Activated T-helper 9 cell treated with anti-CD3 and anti-CD28 coated beads, Interleukin-2, amount 50 U/mL, for 16 hours (primary cell): ENCODE data around the gene SLC32A1.

Experiments used
- DNase-seq: peaks from one replicate; pipeline ENCODE4 v3.0.0-alpha.2; 2020; ENCODE audit warnings: low read depth

SLC32A1 gene, protein sequence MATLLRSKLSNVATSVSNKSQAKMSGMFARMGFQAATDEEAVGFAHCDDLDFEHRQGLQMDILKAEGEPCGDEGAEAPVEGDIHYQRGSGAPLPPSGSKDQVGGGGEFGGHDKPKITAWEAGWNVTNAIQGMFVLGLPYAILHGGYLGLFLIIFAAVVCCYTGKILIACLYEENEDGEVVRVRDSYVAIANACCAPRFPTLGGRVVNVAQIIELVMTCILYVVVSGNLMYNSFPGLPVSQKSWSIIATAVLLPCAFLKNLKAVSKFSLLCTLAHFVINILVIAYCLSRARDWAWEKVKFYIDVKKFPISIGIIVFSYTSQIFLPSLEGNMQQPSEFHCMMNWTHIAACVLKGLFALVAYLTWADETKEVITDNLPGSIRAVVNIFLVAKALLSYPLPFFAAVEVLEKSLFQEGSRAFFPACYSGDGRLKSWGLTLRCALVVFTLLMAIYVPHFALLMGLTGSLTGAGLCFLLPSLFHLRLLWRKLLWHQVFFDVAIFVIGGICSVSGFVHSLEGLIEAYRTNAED

DNA sequence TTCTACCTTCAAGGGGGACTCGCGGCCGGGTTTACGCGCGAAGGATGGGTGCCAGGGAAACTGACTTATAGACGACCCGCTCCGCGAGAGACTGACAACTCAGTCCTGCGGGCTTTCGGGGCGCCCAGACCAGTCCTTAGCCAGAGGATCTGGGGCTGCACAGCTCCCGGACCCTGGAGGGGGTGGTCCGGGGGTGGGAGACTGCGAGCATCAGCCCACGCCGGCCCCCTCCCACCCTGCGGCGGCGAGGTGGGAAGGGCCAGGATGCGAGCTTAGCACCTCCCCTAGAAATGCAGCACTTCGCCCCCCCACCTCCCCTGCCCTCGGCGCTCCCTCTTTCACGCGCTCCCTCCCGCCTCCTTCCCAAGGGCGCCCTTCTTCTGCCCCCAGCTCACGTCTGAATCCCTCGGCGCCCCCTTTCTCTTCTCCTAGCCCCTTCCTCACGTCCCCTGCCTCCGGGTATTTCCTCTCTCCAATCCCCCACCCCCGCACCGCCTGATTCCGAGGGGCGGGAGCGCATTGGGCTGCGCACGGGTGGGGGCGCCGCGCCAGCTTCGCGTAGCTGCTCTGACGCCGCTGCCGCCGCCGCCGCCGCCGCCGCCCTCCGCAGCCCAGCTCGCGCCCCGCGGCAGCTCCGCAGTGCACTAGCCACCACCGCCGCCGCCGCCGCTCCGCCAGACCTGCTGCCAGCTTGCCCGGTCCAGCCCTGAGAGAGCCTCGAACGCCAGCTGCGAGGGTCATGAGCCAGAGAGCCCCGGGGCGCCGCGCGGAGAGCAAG is at the start of gene SLC32A1:
Gene SLC32A1 (plus strand): TSS at position 639 of the 778 bp plus-strand sequence. CDS start 239 bp downstream, outside the sequence.
- DNase-seq = no peak

DNA sequence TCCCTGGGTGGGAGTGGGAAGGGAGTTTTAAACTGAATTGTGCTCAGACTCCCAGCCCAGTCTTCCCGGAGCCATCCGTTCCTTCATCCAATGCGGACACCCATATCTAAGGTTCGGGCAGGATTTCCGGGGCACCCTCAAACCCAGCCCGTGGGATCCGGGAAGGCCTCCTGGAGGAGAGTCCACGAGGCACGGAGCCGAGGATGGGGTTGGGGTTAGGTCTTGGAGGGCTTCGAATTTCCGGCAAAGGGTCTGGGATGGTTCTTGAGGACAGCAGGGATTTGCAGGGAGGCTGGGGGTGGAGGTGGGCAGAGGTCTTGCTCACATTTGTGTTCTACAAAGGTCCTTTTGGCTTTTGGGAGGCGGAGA is 49.5 kb upstream of the SLC32A1 start:
- no peak for DNase-seq

DNA sequence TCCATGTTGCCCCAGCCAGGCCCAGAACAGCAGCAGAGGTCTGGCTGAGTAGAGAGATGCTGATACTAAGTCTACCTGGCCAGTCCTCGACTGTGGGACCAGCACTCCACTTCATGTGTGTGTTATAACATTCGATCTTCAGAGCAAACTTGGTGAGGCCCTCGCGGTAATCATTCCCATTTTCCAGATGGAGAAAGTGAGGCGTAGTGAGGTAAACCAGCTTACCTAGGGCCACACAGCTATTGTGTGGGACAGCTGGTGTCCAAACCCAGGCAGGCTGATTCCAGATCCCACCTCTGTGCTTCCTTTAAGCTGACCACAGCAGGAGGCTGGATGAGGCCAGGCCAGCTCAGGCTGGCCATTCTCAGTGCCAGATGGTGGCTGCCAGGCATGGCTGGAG is 47.7 kb upstream of the SLC32A1 start:
- no peak for DNase-seq

DNA sequence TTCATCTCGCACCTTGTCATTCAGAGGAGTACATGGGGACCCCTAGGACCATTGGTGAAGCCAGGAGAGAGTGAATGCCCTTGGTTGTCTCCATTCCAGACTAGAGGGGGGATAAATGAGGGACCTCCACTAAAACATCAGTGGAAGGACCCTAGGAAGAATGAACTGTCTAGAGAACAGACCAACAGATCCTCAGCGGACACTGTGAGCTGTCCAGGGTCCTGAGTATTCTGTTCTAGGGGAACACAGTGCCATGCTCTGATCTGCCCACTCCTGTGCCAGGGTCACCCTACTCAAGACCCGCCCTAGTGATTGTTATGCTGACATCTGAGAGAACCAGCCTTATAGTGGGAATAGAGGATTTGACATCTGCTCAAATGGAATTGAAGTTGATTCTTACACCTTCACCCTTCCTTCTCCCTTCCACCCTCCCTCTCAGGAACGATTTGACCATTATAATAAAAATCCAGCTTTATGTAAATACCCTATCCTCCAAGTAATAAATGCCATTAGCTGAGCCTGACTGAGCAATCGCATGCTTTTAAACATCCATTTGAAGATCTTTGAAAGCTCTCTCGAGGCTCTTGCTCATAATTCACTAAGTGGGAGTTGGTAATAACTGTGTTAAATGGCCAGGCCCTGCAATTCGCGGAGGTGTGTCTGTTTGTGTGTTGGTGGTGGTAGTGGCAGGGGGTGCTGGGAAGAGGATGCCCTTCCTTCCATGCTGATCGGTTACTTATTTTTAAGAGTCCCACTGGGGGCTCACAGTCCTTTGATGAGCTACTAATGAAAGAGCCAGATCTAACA is 43.6 kb upstream of the SLC32A1 start:
- no peak for DNase-seq

DNA sequence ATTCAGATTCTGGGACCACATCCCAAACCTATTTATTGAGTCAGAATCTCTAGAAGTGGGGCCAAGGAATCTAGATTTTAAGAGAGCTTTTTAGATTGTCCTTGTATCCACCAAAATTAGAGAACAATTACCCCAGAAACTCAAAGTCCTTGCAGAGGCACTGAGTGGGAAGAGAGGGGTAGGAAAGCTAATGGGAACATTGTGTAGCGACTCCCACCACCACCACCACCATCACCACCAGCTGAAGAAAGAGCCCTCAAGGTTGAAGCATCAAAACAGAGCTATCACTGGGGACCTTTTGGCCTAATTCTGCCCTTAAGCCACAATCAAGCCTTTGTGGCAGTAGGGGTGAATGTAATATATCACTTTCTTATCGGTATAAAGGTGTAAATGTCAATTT is 39.0 kb upstream of the SLC32A1 start:
- no peak for DNase-seq

DNA sequence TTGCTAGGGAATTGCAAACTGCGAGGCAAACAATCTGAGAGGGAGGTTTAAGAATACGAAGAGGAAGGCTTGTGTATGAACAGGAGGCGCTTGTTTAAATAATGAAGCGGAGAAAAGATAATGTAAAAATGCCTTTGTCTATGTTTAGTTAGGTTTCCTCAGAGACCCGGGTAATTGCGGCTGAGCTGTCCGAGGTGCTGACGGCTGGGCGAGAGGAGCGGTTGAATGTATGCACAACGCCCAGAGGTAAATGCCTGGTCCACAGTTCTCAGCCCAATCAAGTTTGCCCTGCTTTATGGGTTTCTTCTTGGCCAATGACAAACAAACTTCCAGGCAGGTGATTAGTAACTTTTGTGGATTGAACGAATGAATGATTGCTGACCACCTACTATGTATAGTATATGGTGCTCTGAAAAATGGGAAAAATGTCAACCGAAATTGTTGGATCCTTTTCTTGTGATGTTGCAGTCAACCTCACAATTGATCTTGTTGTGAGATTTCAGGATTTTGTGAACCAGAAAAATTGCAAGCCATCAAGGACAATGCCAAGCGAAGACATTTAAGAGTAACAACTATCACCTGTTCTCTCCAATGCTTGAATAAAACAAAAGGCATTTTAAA is 38.3 kb upstream of the SLC32A1 start:
- peak; percentile 14 for DNase-seq

DNA sequence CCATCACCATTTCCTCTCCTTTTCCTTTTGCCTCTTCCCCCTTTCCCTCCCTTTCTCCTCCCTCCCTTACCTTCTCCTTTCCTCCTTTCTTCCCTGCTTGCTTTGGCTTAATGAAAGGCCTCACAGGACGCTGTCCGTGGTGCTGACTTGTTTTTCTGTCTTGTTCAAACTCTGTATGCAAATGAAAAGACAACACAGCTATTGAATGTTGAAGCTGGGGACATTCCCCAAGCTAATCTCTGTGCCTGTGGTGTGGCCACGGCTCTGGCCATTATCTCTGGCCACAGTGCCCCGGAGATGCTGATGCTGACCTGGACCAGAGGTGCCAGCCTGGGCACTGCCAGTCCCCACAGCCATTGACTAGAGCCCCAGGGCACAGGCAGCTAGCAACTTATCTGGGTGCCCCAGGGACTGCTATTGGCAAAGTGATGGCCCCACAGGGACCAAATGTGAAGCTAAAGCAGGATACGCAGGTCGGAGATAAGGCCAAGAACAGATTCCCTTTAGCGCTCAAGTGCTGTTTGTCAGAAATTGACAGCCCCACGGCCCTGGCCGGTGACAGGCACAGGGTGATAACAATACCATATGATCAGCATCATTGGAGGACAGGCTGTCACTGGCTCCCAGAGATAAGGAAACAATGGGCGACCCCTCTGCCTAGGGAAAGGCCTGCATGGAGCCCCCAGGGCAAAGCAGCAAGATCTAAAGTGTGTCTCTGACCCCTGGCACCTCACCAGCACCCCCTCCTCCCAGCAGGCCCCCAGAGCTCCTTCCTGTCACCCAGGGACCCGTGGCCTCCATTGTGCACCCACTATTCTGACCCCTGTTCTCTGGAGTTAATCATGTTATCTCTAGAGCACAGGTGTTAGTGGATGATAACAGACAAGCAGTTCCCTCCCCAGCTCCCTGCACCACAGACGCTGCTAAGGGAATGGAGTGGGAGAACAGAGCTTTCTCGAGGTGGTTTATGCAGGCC is 31.6 kb upstream of the SLC32A1 start:
- DNase-seq = peak; percentile 11

DNA sequence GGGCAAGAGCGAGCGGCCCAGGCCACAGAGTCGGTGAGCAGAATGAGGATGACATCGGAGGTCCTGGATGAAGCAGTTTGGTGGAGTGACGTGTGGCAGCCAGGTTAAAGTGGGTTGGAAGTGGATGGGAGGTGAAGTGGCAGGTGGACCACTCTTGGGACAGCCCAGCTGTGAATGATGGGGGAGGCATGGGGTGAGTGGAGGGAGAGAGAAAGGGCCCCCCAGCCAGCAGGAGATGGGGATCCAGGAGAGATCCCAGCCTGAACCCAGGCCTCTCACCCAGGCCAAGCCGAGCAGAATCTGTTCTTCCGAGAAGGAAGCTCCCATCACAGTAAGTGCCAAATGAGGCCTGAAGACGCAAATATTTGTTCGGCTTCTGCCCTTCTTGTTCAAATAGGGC is 27.0 kb upstream of the SLC32A1 start:
- DNase-seq = no peak

DNA sequence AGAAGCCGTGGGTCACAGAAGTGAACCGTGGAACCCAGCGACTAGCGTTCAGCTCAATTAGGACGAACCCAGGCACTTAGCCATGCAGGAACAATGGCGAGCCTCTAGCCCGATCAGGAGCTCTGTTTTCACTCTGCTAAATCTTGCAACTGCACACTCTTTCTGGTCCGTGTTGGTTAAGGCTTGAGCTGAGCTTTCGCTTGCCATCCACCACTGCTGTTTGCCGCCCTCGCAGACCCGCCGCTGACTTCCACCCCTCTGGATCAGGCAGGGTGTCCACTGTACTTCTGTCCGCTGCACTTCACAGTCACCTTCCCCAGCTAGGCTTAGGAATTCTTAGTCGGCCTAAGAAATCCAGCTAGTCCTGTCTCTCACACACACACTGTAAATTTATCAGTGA is 25.7 kb upstream of the SLC32A1 start:
- no peak for DNase-seq

DNA sequence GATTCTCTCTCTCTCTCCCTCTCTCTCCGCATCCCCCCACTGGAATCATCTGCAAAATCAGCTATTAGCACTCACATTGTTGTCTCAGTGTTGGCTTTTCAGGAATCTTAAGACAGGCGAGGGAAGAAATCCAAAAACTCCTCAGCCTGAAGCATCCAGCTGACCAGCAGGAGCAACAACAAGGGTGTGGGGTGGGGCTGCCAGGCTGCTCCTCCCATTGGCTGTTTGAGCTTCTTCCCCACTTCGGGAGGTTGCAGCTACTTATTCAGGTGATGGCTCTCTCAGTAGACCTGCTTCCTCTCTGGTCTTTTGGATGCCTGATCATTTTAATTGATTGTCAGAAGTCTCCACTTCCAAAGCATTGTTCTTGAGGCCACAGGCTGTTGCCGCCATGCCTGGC is 24.1 kb upstream of the SLC32A1 start:
- DNase-seq = no peak

DNA sequence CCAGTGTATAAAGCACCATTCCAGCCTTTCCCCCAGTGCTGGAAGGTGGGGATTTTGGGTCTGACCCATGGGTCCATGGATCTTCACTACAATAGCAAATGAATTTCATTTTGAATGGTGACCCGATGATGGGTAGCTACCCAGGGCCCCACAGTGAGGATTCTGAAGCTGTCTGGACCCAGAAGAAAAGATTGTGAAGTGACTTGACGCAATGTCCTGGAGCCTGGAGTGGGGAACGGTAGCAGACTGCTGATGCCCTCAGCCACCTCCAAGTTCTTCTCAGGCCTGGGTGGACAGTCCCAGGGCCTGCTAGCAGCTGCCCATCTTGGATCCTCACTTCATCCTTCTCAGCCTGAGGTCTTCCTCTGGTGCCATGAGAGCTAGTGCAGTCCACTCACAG is 23.4 kb upstream of the SLC32A1 start:
- no peak for DNase-seq

DNA sequence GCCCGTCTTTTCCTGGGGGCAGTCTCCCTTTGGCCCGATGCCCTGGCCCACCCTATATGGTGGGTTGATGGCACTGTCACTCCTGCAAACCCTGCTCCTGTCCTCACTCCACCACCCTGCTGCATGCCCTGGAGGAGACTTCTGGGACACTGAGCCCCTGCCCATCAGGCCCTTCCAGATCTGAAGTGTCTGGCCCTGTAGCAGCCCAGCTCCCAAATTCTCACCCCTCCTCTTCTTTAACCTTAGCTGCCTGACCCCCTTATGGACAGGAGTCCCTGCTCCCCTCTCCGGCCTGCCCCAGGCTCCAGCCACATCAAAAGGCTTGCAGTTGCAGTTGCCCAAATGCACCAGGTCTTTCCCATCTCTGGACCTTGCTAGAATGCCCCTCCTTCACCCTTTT is 20.8 kb upstream of the SLC32A1 start:
- no peak for DNase-seq

DNA sequence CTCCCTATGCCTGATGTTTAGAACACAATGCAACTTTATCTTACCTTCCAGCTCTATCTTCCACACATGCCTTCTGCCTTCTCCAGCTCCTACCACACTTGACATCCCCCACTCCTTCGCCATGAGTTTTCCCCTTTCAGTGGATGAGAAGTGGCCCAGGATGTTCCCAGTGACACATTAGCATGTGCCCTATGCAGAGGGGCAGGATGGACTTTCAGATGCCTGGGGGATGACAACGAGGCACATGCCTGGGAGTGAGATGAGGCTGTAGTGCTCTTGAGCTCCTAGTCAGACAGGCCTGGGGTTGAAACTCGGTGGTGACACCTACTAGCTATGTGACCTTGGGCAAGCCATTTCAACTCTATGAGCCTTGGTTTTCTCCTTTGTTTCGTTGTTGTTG is 20.1 kb upstream of the SLC32A1 start:
- DNase-seq = no peak

DNA sequence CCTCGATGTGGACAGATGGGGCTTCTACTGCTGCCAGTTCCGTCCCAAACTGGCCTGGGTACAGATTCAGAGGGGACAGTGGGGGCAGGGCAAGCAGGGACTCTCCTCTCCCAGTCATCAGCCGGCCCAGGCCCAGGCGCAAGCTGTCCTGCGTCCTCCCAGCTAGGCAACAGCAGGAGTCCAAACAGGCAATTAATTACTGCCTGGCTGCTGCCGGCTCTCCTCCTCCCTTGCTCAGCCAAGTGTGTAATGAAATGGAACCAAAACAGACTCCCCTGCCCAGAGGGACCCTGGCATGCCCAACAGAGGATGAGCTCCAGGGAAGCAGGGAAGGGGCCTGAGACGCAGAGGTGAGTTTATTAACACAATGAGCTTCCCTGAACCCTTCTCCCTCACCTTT is 17.8 kb upstream of the SLC32A1 start:
- no peak for DNase-seq

DNA sequence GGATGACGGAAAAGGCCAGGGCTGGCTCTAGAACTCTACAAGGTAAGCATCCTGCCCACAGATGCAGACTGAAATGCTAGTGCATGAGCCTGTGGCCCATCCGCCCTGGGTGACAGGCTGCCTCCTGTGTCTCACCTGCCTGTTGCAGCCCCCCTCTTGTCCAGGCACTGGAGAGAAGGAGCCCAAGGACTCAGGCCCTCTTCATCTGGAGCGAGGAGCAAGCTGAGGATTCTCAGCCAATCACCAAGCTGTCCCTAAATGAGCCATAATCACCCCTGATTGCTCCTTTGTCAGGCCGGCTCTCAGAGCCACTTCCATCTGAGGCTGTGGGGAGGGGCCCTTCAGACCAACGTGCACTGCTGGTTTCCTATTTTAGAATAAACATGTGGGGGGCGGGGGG is 10.0 kb upstream of the SLC32A1 start:
- DNase-seq = no peak

DNA sequence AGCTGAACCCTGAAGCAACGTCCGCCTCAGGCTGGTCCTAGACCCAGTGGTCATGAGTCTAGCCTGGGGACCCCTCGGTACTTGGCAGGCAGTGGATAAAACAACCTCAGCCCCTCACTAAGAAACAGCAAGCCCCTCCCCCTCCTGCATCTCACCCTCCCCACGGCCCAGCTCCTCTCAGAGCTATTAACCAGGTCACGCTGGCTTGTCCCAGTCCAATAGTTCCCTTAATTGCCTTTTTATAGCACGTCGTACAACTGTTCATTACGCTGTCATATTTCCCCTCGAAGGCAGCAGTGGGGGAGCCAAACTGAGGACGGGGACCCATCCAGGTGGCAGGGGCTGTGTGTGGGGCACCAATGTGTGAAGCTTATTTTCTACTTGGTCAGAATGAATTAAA is 8.6 kb upstream of the SLC32A1 start:
- no peak for DNase-seq

DNA sequence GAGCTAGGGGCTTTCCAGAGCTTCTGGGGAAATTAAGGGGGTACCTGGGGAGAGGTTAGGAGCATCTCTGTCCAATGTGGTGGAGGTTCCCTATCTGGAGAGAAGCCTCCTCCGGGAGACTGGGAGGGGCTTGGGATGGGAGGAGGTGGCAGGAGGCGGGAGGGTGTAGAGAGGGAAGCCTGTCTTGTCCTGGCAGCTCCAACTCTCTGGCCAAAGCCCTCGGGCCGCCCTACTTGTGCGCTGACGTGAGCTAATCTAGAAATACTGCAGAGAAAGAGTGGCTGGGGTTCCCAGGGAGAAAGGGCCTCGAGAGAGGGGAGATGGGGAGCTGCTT is 1.6 kb upstream of the SLC32A1 start:
- DNase-seq = no peak

DNA sequence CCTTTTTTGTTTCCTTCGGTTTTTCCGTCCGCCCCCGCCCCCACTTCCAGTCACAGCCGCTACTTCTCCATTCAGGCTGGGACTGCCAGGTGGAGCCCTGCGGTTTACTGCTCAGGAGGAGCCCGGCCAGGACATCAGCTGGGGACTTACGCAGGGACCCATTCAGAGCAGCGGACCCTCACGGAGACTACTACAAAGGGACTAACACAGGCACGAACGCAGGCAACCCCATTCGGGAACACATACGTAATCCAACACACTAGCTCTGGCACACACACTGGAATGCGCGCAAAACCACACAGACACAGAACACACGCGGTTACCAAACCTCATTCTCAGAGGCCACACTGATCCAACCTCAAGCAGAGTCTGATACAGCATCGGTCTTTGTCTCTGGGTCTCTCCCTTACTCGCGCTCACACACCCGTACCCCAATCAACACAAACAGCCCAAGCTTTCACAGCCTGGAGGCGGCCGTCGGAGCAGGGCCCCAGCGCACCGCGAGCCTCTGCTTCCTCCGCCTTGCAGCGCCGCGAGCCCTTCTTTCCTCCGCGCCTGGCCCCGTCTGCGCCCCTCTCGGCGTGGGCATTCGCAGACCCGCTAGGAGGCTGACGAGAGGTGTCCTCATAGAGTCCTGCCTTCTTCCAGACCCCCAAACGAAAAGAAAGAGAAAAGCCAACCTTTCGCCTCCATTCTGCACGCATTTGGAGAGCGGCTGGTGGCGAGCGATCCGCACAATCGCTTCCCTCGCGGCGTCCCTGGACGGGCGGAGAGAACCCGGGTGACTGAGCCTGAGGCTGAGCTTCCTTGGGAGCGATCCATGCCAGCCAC is 1.1 kb upstream of the SLC32A1 start:
- no peak for DNase-seq

DNA sequence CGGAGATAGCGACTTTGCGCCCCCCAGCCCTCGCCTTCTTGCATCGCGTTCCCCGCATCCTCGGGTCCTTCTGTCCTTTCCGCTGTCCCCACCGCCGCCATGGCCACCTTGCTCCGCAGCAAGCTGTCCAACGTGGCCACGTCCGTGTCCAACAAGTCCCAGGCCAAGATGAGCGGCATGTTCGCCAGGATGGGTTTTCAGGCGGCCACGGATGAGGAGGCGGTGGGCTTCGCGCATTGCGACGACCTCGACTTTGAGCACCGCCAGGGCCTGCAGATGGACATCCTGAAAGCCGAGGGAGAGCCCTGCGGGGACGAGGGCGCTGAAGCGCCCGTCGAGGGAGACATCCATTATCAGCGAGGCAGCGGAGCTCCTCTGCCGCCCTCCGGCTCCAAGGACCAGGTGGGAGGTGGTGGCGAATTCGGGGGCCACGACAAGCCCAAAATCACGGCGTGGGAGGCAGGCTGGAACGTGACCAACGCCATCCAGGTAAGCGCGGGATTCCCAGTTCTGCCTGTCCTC is 401 bp downstream of the SLC32A1 start:
- DNase-seq = no peak
